HEK293 (cell line): Measurements from ENCODE around the gene CDK6.

Experiments
- KLF16 ChIP-seq: fragments of 450-650 bp; formaldehyde crosslinking; IDR thresholded peaks from 2 replicates; pipeline ENCODE4 v1.5.1; 2017; ENCODE audit warnings: missing biosample characterization, missing genetic modification characterization
- ZBTB20 ChIP-seq: fragments of 450-650 bp; formaldehyde crosslinking; IDR thresholded peaks from 2 replicates; pipeline ENCODE4 v1.5.1; 2016; ENCODE audit warnings: missing biosample characterization, missing genetic modification characterization
- ZNF514 ChIP-seq: fragments of 450-650 bp; formaldehyde crosslinking; IDR thresholded peaks from 2 replicates; pipeline ENCODE4 v1.5.1; 2016; ENCODE audit warnings: missing biosample characterization, missing genetic modification characterization
- TF ChIP-seq, protein P1 (sequence below): fragments of 450-650 bp; formaldehyde crosslinking; IDR thresholded peaks from 2 replicates; pipeline ENCODE4 v1.5.1; 2016; ENCODE audit warnings: missing biosample characterization, missing genetic modification characterization
- TF ChIP-seq, protein P2 (sequence below): fragments of 450-650 bp; formaldehyde crosslinking; IDR thresholded peaks from 2 replicates; pipeline ENCODE4 v1.5.1; 2016; ENCODE audit warnings: missing biosample characterization, missing genetic modification characterization

DNA sequence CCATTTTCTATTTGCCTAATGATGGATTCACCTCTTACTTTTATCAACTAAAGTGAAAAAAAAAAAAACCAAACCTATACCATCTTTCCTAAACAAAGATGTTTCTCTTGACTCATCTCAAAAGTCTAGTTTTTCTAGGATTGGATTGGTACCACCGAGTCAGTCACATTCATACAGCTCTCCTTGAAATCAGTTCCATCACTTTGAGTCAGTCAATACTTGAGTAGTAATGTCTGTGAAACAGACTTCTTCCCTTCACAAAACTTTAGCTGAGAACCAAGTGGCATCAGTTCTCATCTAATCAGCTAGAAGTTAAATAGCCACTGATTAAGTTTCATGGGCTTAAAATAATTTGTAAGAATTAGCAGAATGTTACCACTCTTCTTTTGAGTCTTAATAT lies 13.3 kb downstream of the CDK6 start:
- TF ChIP-seq, protein P1, sequence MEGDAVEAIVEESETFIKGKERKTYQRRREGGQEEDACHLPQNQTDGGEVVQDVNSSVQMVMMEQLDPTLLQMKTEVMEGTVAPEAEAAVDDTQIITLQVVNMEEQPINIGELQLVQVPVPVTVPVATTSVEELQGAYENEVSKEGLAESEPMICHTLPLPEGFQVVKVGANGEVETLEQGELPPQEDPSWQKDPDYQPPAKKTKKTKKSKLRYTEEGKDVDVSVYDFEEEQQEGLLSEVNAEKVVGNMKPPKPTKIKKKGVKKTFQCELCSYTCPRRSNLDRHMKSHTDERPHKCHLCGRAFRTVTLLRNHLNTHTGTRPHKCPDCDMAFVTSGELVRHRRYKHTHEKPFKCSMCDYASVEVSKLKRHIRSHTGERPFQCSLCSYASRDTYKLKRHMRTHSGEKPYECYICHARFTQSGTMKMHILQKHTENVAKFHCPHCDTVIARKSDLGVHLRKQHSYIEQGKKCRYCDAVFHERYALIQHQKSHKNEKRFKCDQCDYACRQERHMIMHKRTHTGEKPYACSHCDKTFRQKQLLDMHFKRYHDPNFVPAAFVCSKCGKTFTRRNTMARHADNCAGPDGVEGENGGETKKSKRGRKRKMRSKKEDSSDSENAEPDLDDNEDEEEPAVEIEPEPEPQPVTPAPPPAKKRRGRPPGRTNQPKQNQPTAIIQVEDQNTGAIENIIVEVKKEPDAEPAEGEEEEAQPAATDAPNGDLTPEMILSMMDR (tag by site-specific recombination) = no peak
- TF ChIP-seq ZNF514 (tag by site-specific recombination) (no peak), KLF16 (tag by site-specific recombination) (no peak), ZBTB20 (tag by site-specific recombination) (no peak)
- TF ChIP-seq, protein P2, sequence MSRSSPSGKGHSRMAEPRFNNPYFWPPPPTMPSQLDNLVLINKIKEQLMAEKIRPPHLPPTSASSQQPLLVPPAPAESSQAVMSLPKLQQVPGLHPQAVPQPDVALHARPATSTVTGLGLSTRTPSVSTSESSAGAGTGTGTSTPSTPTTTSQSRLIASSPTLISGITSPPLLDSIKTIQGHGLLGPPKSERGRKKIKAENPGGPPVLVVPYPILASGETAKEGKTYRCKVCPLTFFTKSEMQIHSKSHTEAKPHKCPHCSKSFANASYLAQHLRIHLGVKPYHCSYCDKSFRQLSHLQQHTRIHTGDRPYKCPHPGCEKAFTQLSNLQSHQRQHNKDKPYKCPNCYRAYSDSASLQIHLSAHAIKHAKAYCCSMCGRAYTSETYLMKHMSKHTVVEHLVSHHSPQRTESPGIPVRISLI (tag by site-specific recombination) = no peak
